Activated gamma-delta T cell treated with anti-CD3 and anti-CD28 coated beads, Interleukin-2, amount 50 U/mL, for 16 hours (primary cell): ENCODE measurements around the gene CCDC85C.

Experiments used
- DNase-seq: peaks from one replicate; pipeline ENCODE4 v3.0.0-alpha.2; 2020; ENCODE audit warnings: low read depth

The CCDC85C gene

GRCh38 chr14:99572173-99572999 lies 31.6 kb downstream of the CCDC85C start:
- DNase-seq = no peak

GRCh38 chr14:99571303-99571986 lies 32.6 kb downstream of the CCDC85C start:
- no peak for DNase-seq

DNA sequence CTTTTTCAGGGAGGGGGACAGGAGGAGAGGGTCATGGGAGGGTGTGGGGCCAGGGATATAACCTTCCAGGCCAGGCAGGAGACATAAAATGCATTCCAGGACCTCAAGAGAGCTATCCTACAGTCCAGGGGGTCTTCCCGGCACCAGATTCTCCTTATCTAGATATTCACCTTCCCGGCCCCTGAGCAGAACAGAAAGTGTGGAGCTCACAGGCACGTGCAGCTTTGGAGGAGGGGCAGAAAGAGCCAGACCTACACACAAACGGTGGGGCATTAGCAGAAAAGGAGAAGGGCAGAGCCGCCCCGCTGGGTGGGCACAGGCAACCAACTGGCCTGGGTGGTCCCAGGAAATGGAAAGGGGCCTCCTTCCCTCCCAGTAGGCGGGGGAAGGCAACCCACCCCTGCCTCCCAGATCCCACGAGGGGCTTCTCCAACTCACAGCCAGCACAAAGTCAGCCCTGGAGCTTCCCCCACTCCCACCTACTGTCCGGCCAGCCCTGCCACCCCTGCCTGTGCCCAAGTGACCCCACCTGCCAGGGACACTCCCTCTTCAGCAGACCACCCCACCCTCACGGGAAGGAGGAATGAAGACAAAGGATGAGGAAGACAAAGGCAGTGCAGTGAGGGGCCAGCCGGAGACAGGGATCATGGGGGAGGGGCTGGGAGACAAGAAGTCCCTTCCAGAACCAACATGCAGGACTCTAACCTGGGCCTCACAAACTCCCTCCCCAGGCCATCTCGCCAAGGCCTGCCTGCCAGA lies 33.3 kb downstream of the CCDC85C start:
- DNase-seq = no peak

DNA sequence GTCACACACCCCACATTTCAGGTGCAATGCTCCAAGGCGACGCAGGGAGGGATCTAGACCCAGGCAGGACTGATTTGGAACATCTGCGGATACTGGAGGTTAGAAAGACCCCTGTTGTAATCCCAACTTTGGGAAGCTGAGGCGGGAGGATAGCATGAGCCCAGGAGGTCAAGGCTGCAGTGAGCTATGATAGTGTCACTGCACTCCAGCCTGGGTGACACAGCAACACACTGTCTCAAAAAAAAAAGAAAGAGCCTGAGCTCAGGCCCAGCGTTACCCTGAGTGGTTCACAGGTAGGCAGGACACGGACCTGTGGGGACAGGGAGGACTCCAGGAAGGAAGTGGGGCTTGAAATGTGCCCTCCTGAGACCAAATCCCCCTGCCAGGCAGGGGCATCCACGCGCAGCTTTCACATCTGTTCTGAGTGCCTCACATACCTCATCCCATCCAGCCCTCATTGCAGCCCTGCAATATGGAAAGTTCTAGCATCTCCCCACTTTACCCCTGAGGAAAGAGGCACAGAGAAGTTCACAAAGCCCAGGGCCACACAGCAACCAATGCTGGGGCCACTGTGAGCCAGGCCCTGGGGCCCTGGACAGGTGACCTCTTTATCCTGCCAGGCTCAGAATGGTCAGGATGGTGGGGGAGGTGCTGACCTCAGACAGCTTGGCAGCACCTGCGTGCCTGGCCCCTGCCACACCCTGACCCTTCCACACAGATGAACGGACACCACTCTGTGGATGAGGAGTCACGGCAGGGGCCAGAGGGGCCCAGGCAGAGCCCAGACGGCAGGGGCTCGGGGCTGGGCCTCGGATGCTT lies 34.1 kb downstream of the CCDC85C start:
- no peak for DNase-seq

- no peak for DNase-seq
Observed at GRCh38 chr14:99568567-99569560, 35.1 kb downstream of the CCDC85C start.

DNA sequence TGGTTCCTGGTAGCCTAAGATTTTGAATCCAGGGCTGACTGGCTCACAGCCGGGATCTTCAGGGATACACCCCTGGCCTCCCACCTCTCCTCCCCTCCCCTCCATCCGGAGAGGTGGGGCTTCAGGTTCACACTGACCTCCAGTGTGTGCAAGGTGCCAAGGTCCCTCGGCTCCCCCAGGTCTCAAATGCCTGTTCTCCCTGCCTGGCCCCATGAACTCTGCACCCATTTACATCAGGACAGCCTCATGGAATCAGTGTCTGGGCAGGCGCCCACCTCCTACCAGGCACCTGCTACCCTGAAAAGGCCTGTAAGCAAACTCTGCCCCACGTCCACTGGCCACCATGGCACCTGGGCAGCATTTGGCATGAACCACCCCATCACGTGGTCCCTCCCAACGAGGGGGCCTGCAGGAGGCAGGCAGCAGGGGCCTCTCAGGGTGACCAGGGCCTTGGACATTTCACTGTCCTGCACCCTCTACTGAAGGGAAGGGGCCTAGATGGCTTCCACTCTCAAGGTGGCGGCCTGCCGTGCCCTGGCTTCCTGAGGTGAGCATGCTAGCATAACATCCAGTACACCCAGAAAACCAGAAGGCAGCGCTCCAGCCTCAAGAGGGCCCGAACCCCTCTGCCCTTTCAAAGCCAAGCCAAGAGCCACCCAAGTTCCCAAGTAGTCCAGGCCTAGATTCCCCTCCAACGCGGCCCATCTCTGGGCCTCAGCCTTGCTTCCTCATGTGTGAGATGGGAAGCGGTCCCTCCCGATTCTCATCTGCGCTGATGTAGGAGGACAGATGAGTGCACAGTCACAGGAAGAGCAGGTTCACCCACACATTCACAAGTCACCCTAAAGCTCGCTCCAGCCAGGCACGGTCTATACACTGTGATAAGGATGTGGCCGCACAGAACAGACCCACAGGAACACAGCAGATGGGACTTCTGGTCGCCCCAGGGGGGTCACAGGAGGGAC lies 37.3 kb downstream of the CCDC85C start:
- DNase-seq = no peak

DNA sequence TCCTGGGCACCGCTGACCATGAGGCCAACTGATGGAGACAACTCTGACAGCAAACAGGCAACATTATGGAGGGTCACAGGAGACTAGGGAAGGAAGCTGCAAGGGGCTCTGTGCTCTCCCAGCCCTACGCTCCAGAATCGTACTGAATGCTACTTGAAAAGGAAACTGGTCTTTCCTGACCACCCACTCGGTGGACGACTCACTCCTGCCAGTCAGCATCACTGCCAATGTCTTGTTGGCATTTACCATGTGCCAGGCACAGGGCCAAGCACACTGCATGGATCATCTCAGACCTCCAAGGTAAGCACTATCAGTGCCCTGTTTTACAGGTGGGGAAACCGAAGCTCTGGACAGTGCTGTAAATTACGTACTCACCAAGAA lies 38.0 kb downstream of the CCDC85C start:
- no peak for DNase-seq

DNA sequence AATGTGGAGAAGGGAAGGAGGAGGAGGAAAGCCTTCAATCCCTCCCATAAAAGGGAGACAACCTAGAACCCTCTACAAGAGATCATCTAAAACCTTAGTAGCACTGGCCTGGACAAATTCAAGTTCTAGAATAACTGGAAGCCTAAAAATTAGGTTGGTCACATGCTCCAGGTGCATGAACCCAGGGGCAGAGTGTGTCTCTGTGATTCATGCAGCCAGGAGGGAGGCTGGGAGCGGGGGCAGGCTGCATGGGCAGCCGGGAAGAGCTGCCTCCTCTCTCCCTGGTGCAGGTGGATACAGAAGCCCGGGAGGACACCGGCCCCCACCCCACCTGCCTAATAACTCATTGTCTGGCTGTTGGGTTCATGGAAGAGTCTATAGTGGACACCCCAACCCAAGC lies 38.6 kb downstream of the CCDC85C start:
- no peak for DNase-seq

DNA sequence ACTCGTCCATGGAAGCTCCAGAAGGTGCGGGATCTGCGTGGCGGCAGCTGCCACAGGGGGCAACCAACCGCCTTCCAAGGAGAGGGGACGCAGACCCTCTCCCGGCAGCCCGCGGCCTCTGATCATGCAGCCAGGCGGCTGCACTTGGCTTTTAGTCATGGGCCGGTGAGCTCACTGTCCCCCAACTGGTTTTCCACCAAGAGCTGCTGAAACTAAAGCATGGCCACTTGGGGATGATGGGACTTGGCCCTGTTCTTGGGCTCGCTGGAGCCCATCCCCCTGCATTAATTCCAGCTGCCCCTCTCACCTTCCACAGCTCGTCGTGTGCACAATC lies 39.1 kb downstream of the CCDC85C start:
- DNase-seq = no peak

DNA sequence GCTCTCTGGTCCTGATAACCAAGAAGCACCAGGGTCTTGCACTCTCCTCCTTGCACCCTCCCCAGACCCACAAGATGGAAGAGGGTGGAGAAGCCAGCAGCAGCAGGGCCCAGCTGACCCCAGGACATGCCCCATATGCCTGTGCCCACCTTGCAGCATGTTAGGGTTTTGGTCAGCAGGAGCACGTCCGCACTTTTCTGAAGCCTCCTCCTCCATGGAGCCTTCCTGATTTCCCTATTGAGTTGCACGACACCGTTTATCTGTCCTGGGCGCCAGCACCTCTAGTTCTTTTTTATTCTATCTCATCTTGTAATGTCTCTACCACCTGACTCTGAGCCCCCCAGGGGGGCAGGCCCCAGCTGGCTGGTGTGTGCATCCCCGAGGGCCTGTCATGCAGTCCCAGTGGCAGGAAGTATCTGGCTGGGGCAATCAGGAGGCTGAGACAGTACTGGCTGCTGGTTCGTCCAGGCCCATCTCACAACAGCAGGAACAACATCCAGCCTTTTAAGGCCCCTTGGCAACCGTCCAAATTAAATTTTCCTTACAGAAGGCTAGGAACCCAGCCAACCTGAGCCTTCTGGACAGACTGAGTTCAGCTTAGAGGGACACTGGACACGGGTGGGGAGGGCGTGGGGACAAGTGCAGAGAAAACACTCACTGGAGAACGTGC lies 39.6 kb downstream of the CCDC85C start:
- no peak for DNase-seq

GRCh38 chr14:99563749-99564129 lies 40.3 kb downstream of the CCDC85C start:
- no peak for DNase-seq

GRCh38 chr14:99562856-99563748 lies 40.9 kb downstream of the CCDC85C start:
- no peak for DNase-seq

- DNase-seq = no peak
Observed at GRCh38 chr14:99561864-99562263, 42.1 kb downstream of the CCDC85C start.

- no peak for DNase-seq
Observed at GRCh38 chr14:99560922-99561683, 42.9 kb downstream of the CCDC85C start.

DNA sequence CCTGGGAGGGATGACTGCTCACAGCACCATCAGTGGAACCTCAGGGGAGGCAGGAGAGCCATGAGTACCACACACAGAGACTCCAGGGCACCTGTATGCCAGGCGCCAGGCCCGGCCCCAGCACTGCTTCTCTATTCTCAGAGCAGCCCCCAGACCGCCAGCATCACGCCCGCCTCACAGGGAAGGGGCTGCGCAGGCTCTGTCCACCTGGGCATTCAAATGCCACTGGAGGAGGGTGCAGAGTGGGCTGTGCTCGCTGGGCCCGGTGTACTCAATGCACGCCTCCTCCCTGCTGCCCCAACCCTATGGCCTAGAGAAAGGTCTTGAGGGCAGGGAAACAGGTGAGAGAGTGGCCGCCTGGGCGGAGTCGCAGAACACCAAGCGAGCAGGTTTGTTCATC lies 43.6 kb downstream of the CCDC85C start:
- no peak for DNase-seq

DNA sequence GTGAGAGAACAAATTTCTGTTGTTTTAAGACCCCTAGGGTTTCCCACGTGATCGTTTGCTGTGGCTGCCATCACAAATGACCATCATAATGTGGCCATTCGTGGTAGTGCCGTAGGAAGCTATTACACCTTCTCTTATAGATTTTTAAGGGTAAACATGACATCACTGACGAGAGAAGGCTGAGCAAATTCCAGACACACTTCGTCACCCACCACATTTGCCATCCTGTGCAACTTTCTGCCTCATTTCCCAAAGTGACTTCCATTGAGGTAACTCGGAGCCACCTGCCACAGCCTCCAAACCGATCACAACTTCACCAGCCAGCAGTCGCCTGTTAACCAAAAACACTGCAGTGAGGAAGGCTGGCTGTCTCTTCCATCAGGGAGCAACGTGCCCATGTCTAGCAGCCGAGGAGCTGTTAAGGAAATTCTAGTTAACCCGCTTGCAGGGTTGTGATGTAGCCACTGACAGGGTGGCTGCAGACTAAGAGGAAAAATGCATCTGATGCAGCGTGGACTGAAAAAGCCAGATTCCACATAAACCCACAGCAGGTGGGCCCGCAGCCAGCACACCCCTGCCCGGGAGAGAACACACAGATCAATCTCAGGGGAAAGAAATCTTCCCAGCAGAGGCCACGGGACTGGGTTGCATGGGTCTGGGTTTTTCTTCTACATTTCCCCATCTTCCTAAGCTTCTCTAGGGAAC lies 44.6 kb downstream of the CCDC85C start:
- no peak for DNase-seq
